K562 (cell line): ENCODE data around the gene MAGI1. TPM values are rescaled to one million over a fixed set of nuclear protein-coding genes. Genes with fewer than 3 reads are reported as not detected.

ENCODE experiments used
- ATAC-seq: fragments of 200-7000 bp; cut with Tn5 transposase; 3 replicates; pipeline ENCODE4 v1.9.1; 2020; ENCODE audit warnings: moderate library complexity
- BruUV-seq: library from RNA; stranded (reverse); fragments of 400-500 nt; replicated peaks from 2 replicates; lab custom pipeline; 2021; lab: Mats Ljungman, UMichigan
- CTCF ChIA-PET: fragments of 300-600 bp; formaldehyde crosslinking; extraction: SDS; loops from one replicate; lab custom pipeline; 2021; ENCODE audit warnings: low intra/inter-chr PET ratio; lab: Yijun Ruan, JAX
- POLR2A ChIA-PET: fragments of 300-600, 350-650 bp; sonication (Branson Sonifier 250); formaldehyde crosslinking; extraction: SDS; loops from one replicate; lab custom pipeline; 2021; ENCODE audit warnings: antibody characterized with exemption, inconsistent platforms; lab: Yijun Ruan, JAX
- DNase-seq, 4 experiments: peaks; one replicate each; pipeline versions ENCODE4 v3.0.0 to v3.0.0-alpha.2; 2011 to 2018; ENCODE audit warnings: low spot score in 3 of 4, mixed read lengths in 3 of 4; ENCODE audit errors: extremely low read depth in 1 of 4
- FAIRE-seq: peaks from 2 replicates; lab custom pipeline; 2011; peaks lifted over from hg19 to GRCh38; lab: Jason Lieb, UNC
- H2AFZ ChIP-seq: 2 replicates; pipeline ENCODE4 v1.6.0; 2011; ENCODE audit warnings: low read depth, low read length, control low read depth, inconsistent platforms
- H3K27ac ChIP-seq: fragments of 200-600 bp; 3 replicates; pipeline ENCODE4 v1.8.0; 2011; ENCODE audit warnings: low read depth, mild to moderate bottlenecking, control low read depth, inconsistent platforms, low read length, moderate library complexity, mixed read lengths; ENCODE audit errors: extremely low read depth
- H3K27me3 ChIP-seq, 2 experiments: fragments of 300-600 bp in 1 of 2; 2 replicates in 1 of 2; 3 replicates in 1 of 2; pipeline versions ENCODE4 v1.6.0 to v1.8.0; 2011; ENCODE audit warnings: inconsistent platforms in 2 of 2, low read length in 2 of 2, mild to moderate bottlenecking in 1 of 2, mixed read lengths in 1 of 2, moderate library complexity in 1 of 2; ENCODE audit not compliant: control insufficient read depth in 2 of 2, insufficient read depth in 2 of 2
- H3K36me3 ChIP-seq: fragments of 300-600 bp; 3 replicates; pipeline ENCODE4 v1.8.0; 2011; ENCODE audit warnings: mild to moderate bottlenecking, low read length, inconsistent platforms; ENCODE audit not compliant: control insufficient read depth, insufficient read depth
- H3K4me1 ChIP-seq, 2 experiments: fragments of 200-600 bp in 1 of 2; replicated peaks in 1 of 2; 2 replicates in 1 of 2; 3 replicates in 1 of 2; pipeline versions ENCODE4 v1.5.1 to v1.8.0; 2011; ENCODE audit warnings: inconsistent platforms in 2 of 2, low read length in 2 of 2, mild to moderate bottlenecking in 1 of 2, mixed read lengths in 1 of 2, moderate library complexity in 1 of 2; ENCODE audit not compliant: control insufficient read depth in 2 of 2, insufficient read depth in 2 of 2
- H3K4me2 ChIP-seq: 2 replicates; pipeline ENCODE4 v1.6.1; 2011; ENCODE audit warnings: low read length, control low read depth, inconsistent platforms, mixed read lengths; ENCODE audit not compliant: insufficient read depth
- H3K4me3 ChIP-seq: fragments of 200-600 bp; sonication (generic), shearing (Covaris generic); 2 replicates; pipeline ENCODE4 v1.5.1; 2016; ENCODE audit warnings: control low read depth, inconsistent platforms
- H3K79me2 ChIP-seq: fragments of 200-600 bp; 3 replicates; pipeline ENCODE4 v1.8.0; 2011; ENCODE audit warnings: low read length, inconsistent platforms; ENCODE audit not compliant: control insufficient read depth, insufficient read depth
- H3K9ac ChIP-seq, 2 experiments: 2 replicates each; pipeline versions ENCODE4 v1.6.0 to v1.6.1; 2011; ENCODE audit warnings: low read depth in 2 of 2, low read length in 2 of 2, control low read depth in 1 of 2, inconsistent platforms in 1 of 2, mild to moderate bottlenecking in 1 of 2, mixed read lengths in 1 of 2; ENCODE audit not compliant: insufficient read depth in 1 of 2
- H3K9me1 ChIP-seq: one replicate; pipeline ENCODE4 v1.6.0; 2011; ENCODE audit warnings: inconsistent platforms, mild to moderate bottlenecking, low read length, moderate library complexity; ENCODE audit not compliant: control insufficient read depth, insufficient read depth
- H3K9me3 ChIP-seq: replicated peaks from 2 replicates; pipeline ENCODE4 v1.5.1; 2011; ENCODE audit warnings: low read depth, low read length, inconsistent platforms; ENCODE audit not compliant: control insufficient read depth, insufficient read depth
- H4K20me1 ChIP-seq: replicated peaks from 2 replicates; pipeline ENCODE4 v1.6.1; 2011; ENCODE audit warnings: low read length, inconsistent platforms, mixed read lengths; ENCODE audit not compliant: control insufficient read depth, insufficient read depth
- ASH1L ChIP-seq: fragments of 450-650 bp; IDR thresholded peaks from 2 replicates; pipeline ENCODE4 v1.6.1; 2018; ENCODE audit warnings: borderline replicate concordance, mild to moderate bottlenecking, low read depth; ENCODE audit not compliant: partially characterized antibody
- DACH1 ChIP-seq: fragments of 450-650 bp; IDR thresholded peaks from 2 replicates; pipeline ENCODE4 v1.6.1; 2018; ENCODE audit not compliant: partially characterized antibody
- EWSR1 ChIP-seq: fragments of 450-650 bp; IDR thresholded peaks from 2 replicates; pipeline ENCODE4 v1.6.1; 2018; ENCODE audit warnings: borderline replicate concordance, mild to moderate bottlenecking, low read depth, moderate library complexity; ENCODE audit not compliant: partially characterized antibody
- LEF1 ChIP-seq: fragments of 450-650 bp; IDR thresholded peaks from 2 replicates; pipeline ENCODE4 v1.6.1; 2016; ENCODE audit warnings: mild to moderate bottlenecking
- RFX1 ChIP-seq: fragments of 450-650 bp; IDR thresholded peaks from 2 replicates; pipeline ENCODE4 v1.6.1; 2016; ENCODE audit warnings: mild to moderate bottlenecking, moderate library complexity
- WGBS: fragments of 100-300 bp; shearing (Covaris generic); methylation state at CpG from one replicate; pipeline ENCODE4 v1.1.6; 2016; ENCODE audit warnings: low coverage, mixed read lengths; ENCODE audit not compliant: insufficient coverage; ENCODE audit errors: missing lambda C conversion rate; 5-methylcytosine and 5-hydroxymethylcytosine counted together
- in situ Hi-C: fragments of 300-500 bp; cut with MboI; formaldehyde crosslinking; loops from 4 replicates; pipeline ENCODE4 v1.15.0; 2018; ENCODE audit warnings: inconsistent platforms, mixed read lengths
- intact Hi-C: fragments of 100-400 bp; cut with micrococcal nuclease; formaldehyde crosslinking; loops from 2 replicates; pipeline ENCODE4 v1.14.2; 2022
- polyA plus RNA-seq, 8 experiments: library from polyadenylated mRNA; depleted of rRNA in 4 of 8; stranded (reverse) in 5 of 8; unstranded in 3 of 8; fragments of >200 nt; fragmentation: Nextera tagmentation in 2 of 8; fragmentation: Illumina TruSeq in 1 of 8; extraction: Ambion mirVana in 2 of 8; extraction: Trizol in 1 of 8; gene quantifications; 2 replicates each; pipeline versions ENCODE4 v1.2.1 to v1.2.3, GENCODE V29; 2011 to 2014; ENCODE audit warnings: inconsistent platforms in 1 of 8, missing spikeins in 1 of 8
- total RNA-seq, 7 experiments: library from RNA; depleted of rRNA in 6 of 7; stranded (reverse); fragments of >200 nt in 6 of 7; fragmentation: Illumina TruSeq in 2 of 7; extraction: Trizol in 2 of 7; gene quantifications; 2 replicates each; pipeline versions ENCODE4 v1.2.1 to v1.2.3, GENCODE V29; 2011 to 2021; ENCODE audit warnings: low replicate concordance in 1 of 7
- TF ChIP-seq, protein P1 (sequence below): IDR thresholded peaks from 2 replicates; pipeline ENCODE4 v1.6.1; 2011; ENCODE audit not compliant: insufficient read length; ENCODE audit errors: extremely low read depth
- TF ChIP-seq, protein P2 (sequence below): fragments of 250-450 bp; sonication (Bioruptor Pico); IDR thresholded peaks from 2 replicates; pipeline ENCODE4 v1.8.0; 2021; ENCODE audit warnings: moderate library complexity, mild to moderate bottlenecking, inconsistent platforms

The MAGI1 gene
- total and polyA plus RNA-seq, 9 of the 15 experiments (the other 6 are each of a cell fraction or from before 2014, with no cell fraction given) = 7.8 to 59.4 (median 43.2) TPM

DNA sequence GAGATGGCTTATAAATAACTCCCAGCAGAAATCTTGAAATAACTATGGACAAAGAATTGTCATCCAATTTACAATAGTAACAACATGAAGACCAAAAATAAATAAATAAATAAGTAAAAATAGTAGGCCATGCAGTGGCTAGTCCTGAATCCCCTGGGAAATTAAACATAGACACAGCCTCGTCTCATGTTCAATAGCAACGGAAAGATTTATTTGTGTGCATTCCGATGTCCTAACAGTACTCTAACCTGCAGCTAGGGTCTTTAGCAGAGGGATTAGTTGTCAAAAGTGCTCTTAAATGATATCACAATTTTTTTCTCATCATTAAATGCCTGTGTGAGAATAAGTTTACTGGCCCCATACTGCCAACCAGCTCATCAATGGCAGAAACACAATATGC, 474.2 kb downstream of the MAGI1 start (continued):
- TF ChIP-seq DACH1 (no peak), LEF1 (no peak)
- TF ChIP-seq, protein P1, sequence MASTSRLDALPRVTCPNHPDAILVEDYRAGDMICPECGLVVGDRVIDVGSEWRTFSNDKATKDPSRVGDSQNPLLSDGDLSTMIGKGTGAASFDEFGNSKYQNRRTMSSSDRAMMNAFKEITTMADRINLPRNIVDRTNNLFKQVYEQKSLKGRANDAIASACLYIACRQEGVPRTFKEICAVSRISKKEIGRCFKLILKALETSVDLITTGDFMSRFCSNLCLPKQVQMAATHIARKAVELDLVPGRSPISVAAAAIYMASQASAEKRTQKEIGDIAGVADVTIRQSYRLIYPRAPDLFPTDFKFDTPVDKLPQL = no peak
- TF ChIP-seq, all 486 proteins: peak for 0

DNA sequence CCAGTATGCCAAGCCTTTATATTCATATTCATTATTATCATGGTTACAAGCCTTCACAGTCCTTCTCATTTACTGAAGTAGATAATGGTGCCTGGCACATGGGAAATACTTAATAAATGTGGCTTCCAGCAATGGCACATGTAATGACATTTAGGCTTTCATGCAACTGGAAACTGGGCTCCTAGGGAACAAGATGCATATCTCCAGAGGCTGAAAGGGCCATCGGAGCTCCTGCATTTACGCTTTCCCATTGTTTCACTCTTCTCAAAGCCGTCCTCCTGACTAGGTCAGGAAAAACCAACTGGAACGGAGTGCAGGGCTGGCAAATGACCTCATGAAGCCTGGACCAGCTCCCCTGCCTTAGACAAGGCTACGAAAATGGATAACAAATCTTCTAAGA, 474.9 kb downstream of the MAGI1 start:
- Histone ChIP-seq H3K36me3 (no peaks in the 10 kb centered on the region; the same call in 2 of the 3 replicates), H3K9me3 (no peaks in the 10 kb centered on the region), H3K9me1 (no peaks in the 10 kb centered on the region), H3K4me3 (no peak overlapping the region), H3K4me2 (peak overlapping the region; percentile 19; the same call in 1 of the 2 replicates), H3K27me3 (no peaks in the 10 kb centered on the region), H2AFZ (peak overlapping the region; percentile 70; the same call in 1 of the 2 replicates), H3K79me2 (peaks cover 82% of the 10 kb centered on the region), H3K27ac (0 out of 3 replicates have a peak overlapping the region, but pooled peaks have one; percentile 44), H3K9ac (no peak overlapping the region; a peak in 1 of 4 replicates), H4K20me1 (no peaks in the 10 kb centered on the region), H3K4me1 (peaks cover 7 to 52% of the 10 kb centered on the region in 2 experiments; a peak in 4 of 5 replicates)
- no peak for TF ChIP-seq EWSR1
- TF ChIP-seq RFX1 = peak; percentile 48
- TF ChIP-seq ASH1L = no peak
- TF ChIP-seq, protein P2, sequence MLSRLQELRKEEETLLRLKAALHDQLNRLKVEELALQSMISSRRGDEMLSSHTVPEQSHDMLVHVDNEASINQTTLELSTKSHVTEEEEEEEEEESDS (CRISPR knock-in tag) = no peak
- BruUV-seq = no TSS peak
- ChIA-PET POLR2A (no interaction called here), CTCF (no interaction called here)
- DNase-seq (no peak), FAIRE-seq (no peak), ATAC-seq (no peak)
- in situ Hi-C loops (no loop called here), intact Hi-C loops (loop anchor here (10.0 kb wide), 2 partner anchors 59 to 111 kb away; no protein-coding TSS in a partner anchor)
- 37% methylated on average over 2 of the region's 5 CpGs for WGBS
